ENCODE measurements around the gene CROCC2.
"Not testable (repeated sequence)": the region's sequence is repeated elsewhere in the genome, so short reads cannot be mapped to it uniquely, and the experiment has no call there.

Gene CROCC2

DNA sequence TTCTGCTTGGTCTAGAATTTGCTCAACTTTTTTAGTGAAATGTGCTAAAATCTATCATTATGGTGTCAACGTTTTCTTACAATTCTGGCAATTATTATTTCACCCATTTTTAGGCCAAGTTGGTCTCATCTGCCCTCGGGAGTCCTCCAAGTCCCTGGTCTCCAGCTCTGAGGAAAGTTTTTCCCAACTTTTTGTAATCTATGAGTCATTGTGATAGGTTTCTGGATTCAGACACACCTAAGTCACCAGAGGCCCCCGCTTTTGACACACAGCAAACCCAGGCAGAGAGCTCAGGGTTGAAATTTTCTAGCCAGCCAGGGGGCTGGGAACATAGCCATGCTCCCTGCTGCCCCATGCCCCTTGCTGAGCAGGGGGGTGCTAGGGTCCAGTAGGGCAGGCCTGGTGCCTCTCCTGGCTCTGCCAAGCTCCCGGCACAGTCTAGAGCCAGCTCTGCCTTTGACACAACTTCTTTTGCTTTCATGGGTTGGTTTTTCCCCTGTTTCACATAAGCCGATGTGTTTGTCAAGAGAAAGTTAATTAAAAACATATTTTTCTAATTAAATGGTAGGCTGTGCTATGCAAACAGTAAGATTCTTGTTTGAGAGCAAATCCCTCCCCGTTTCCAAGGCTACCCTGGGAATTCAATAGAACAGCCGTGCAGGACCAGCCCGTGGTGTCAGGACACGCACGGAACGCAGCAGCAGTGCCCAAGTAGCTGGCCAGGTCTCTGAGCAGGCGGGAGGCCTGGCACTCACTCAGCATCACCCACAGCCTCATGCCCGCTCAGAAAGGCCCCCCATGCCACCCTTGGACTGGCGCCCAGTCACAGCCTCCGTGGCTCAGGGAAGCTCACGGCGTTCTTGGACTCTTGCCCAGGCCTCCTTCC, 66.7 kb downstream of the CROCC2 start:
- TF ChIP-seq, protein P1, sequence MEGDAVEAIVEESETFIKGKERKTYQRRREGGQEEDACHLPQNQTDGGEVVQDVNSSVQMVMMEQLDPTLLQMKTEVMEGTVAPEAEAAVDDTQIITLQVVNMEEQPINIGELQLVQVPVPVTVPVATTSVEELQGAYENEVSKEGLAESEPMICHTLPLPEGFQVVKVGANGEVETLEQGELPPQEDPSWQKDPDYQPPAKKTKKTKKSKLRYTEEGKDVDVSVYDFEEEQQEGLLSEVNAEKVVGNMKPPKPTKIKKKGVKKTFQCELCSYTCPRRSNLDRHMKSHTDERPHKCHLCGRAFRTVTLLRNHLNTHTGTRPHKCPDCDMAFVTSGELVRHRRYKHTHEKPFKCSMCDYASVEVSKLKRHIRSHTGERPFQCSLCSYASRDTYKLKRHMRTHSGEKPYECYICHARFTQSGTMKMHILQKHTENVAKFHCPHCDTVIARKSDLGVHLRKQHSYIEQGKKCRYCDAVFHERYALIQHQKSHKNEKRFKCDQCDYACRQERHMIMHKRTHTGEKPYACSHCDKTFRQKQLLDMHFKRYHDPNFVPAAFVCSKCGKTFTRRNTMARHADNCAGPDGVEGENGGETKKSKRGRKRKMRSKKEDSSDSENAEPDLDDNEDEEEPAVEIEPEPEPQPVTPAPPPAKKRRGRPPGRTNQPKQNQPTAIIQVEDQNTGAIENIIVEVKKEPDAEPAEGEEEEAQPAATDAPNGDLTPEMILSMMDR (IDR thresholded peaks at IDR 0.05; ENCODE audit: borderline replicate concordance, control extremely low read depth, extremely low read depth, insufficient read depth, missing control alignments): no peak
- DNase-seq (ENCODE audit: low spot score): no peak
- in situ Hi-C loops (cut with MboI; ENCODE audit: low sequenced_read_pairs, unreplicated experiment): no loop called here

DNA sequence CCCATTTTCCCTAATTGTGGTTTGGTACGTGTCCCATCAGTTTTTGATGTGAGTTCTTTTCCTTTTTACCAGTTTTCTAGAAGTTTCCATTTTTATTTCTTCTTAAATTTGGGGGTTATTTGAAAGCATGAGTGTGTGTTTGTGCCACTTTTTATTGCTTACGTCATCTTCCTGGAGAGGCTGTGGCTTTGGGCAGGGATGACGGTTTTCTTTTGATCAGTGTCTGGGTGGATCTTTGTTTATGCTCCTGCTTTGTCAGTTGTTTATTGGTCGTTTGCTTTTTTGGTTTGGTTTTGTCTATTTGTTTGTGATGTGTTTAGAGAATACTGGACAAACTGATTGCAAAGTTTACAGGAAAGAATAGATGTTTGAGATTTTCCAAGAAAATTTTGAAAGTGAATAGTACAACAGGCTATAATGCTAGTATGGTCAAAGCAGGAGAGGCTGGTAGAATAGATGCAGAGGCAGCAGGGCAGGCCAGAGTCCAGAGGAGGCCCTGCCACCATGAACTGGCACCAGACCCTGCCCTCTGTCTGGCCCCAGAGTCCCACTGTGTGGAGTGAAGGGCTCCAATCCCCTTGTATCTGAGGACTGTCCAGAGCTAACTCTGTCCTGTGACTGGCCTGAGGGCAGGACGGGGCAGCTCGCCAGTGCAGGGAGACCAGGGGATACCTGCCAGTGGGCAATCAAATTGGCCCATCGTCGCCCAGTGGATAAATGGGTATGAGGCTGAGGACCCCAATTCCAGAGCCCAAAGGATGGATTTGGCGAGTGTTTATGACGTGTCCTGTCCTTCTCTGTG, 68.8 kb downstream of the CROCC2 start:
- in situ Hi-C loops (cut with MboI; ENCODE audit: low sequenced_read_pairs, unreplicated experiment): no loop called here
- TF ChIP-seq, protein P1 (IDR thresholded peaks at IDR 0.05; ENCODE audit: borderline replicate concordance, control extremely low read depth, extremely low read depth, insufficient read depth, missing control alignments): no peak
- DNase-seq (ENCODE audit: low spot score): no peak

DNA sequence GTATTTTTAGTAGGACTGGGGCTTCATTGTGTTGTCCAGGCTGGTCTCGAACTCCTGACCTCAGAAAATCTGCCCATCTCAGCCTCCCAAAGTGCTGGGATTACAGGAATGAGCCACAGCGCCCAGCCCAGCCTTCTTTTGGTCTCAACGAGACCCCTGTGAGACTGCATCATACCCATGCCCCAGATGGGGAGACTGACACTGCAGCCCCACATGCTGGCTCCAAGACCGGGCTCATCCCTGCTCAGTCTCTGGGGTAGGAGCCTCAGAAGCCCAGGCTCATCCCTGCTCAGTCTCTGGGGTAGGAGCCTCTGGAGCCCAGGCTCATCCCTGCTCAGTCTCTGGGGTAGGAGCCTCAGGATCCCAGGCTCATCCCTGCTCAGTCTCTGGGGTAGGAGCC, 69.8 kb downstream of the CROCC2 start:
- DNase-seq (ENCODE audit: low spot score); in situ Hi-C loops (cut with MboI; ENCODE audit: low sequenced_read_pairs, unreplicated experiment): not testable (repeated sequence)

DNA sequence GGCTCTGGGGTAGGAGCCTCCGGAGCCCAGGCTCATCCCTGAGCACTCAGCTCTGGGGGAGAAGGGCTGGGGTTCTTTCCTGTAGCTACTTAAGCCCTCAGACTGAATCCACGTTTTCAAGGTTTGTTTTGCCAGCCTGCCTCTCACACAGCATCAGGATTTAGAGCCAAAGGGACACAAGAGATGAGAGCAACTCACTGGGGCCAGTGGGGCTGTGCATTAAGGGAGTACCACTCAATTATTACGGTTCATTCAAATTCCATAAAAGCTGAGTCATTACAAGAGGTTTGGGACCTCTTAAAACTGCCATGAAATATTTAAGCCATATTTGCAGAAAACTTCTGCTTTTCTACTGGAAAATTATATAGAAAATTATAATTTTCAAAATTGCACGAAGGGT, 75.1 kb downstream of the CROCC2 start:
- in situ Hi-C loops (cut with MboI; ENCODE audit: low sequenced_read_pairs, unreplicated experiment): no loop called here
- TF ChIP-seq, protein P1 (IDR thresholded peaks at IDR 0.05; ENCODE audit: borderline replicate concordance, control extremely low read depth, extremely low read depth, insufficient read depth, missing control alignments): no peak
- DNase-seq (ENCODE audit: low spot score): no peak

DNA sequence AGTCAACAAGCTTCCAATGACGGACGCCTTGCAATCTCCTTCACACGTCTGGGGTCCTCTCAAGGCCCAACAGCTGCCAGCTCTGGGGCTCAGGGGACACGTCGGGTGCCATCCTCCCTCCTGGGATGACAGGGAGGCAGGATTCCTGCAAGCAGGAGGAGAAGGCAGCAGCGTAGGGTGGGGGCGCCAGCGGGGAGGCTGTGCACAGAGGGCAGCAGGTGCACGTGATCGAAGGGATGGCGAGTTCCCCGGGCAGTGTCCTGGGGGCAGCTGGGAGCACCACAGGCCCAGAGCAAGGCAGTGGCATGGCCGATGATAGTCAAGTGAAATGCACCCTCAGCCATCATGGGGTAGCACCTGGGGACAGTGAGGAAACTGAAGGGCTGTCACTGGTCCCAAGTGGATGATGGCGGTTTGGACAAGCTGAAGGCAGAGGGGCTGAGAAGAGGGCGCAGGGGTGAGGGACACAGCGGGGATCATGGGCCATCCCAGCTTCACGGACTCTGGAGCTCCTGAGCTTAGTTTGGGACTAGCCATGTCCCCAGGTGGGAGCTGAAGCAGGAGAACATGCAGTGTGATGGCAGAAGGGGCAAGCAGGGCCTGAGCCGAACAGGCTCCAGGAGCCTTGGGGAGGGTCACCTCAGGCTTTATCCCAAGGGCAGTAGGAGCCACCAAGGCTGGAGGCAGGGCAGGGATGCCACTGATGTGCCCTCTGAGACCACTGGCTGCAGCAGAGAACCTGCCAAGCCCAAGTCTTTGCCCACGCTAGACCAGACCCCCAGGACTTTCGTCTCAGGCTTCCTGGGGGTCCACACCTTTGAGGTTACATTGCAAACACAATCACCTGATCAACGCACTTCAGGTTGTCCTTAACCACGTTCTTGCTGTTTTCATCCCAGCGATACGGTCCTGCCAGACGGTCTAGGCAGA, 76.0 kb downstream of the CROCC2 start:
- no peak for DNase-seq (ENCODE audit: low spot score)
- in situ Hi-C loops (cut with MboI; ENCODE audit: low sequenced_read_pairs, unreplicated experiment): no loop called here
- TF ChIP-seq, protein P1 (IDR thresholded peaks at IDR 0.05; ENCODE audit: borderline replicate concordance, control extremely low read depth, extremely low read depth, insufficient read depth, missing control alignments): no peak

DNA sequence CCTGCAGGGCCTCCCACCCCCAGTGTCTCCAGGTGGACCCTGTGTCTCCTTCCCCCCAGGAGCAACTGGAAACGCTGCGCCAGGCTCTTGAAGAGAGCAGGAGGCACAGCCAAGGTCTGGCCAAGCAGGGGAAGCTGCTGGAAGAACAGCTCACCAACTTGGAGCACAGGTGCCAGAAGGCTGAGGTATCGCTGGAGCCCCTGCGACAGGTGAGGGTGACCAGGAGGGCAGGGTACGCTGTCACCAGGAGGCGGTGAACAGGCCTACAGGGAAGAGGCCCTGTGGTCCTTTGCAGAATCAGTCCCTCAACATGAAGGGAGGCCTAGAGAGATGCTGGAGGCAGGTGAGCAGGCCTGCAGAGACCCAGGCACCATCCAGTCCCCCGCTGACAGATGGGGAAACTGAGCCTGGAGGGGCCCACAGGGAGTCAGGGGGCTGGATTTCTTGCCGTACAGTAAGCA, 76.7 kb downstream of the CROCC2 start:
- no peak for DNase-seq (ENCODE audit: low spot score)
- in situ Hi-C loops (cut with MboI; ENCODE audit: low sequenced_read_pairs, unreplicated experiment): no loop called here
- TF ChIP-seq, protein P1 (IDR thresholded peaks at IDR 0.05; ENCODE audit: borderline replicate concordance, control extremely low read depth, extremely low read depth, insufficient read depth, missing control alignments): no peak
